Sigmoid colon (tissue), 7 donors: ENCODE measurements around the gene IL9R. TPM values are rescaled to one million over a fixed set of nuclear protein-coding genes. Genes with fewer than 3 reads are reported as not detected.

Experiments used
- DNase-seq: peaks from one replicate; pipeline ENCODE4 v3.0.0-alpha.2; 2019
- H3K27ac ChIP-seq, 4 donors: fragments of 200-600 bp; sonication (generic); one replicate each; pipeline ENCODE4 v1.5.1; 2016 to 2019; ENCODE audit warnings: mild to moderate bottlenecking in 1 of 4
- H3K27me3 ChIP-seq, 3 donors: fragments of 200-600 bp; sonication (generic); one replicate each; pipeline ENCODE4 v1.5.1; 2019; ENCODE audit warnings: mild to moderate bottlenecking in 1 of 3
- H3K36me3 ChIP-seq, 4 donors: fragments of 200-600 bp; sonication (generic); one replicate each; pipeline ENCODE4 v1.5.1; 2016 to 2019
- H3K4me1 ChIP-seq, 4 donors: fragments of 200-600 bp; sonication (generic); one replicate each; pipeline ENCODE4 v1.5.1; 2017 to 2019
- H3K4me3 ChIP-seq, 4 donors: fragments of 200-600 bp; sonication (generic); one replicate each; pipeline ENCODE4 v1.5.1; 2017 to 2019; ENCODE audit warnings: mild to moderate bottlenecking in 2 of 4, moderate library complexity in 1 of 4
- H3K9me3 ChIP-seq, 4 donors: fragments of 200-600 bp in 3 of 4; sonication (generic) in 3 of 4; one replicate each; pipeline versions ENCODE4 v1.5.1 to v1.6.1; 2013 to 2019
- CTCF ChIP-seq, 4 experiments: fragments of 450-650 bp in 3 of 4; fragments of 200-600 bp in 1 of 4; IDR thresholded peaks; one replicate each; pipeline ENCODE4 v1.5.1; 2016 to 2019; ENCODE audit warnings: antibody characterized with exemption in 4 of 4, mild to moderate bottlenecking in 3 of 4, moderate library complexity in 2 of 4
- EP300 ChIP-seq, 4 donors: sonication (generic); formaldehyde crosslinking; IDR thresholded peaks; one replicate each; pipeline ENCODE4 v1.6.1; 2017; ENCODE audit warnings: antibody characterized with exemption in 4 of 4
- POLR2A ChIP-seq, 2 donors: fragments of 450-650 bp; IDR thresholded peaks; one replicate each; pipeline ENCODE4 v1.6.1; 2016; ENCODE audit warnings: antibody characterized with exemption in 2 of 2, mild to moderate bottlenecking in 2 of 2, moderate library complexity in 2 of 2
- POLR2AphosphoS5 ChIP-seq, 4 donors: sonication (generic); formaldehyde crosslinking; IDR thresholded peaks; one replicate each; pipeline ENCODE4 v1.6.1; 2017; ENCODE audit warnings: antibody characterized with exemption in 4 of 4
- WGBS, 2 donors: extraction: QIAGEN DNeasy Blood & Tissue Kit; methylation state at CpG; one replicate each; pipeline ENCODE4 v1.1.7; 2013; 5-methylcytosine and 5-hydroxymethylcytosine counted together
- intact Hi-C: fragments of 100-400 bp; cut with DNase I; formaldehyde crosslinking; loops from one replicate; pipeline ENCODE4 v1.15.1; 2023
- polyA plus RNA-seq, 3 donors: library from polyadenylated mRNA; stranded (reverse); fragments of 200-250 nt; gene quantifications; one replicate each; pipeline ENCODE4 v1.2.3, GENCODE V29; 2013
- total RNA-seq, 4 donors: library from RNA; depleted of rRNA; stranded (reverse); fragments of >200 nt; gene quantifications; one replicate each; pipeline ENCODE4 v1.1.0, GENCODE V29; 2016
- donor health status: healthy with polysubstance abuse.
- donor health status: Bipolar disorder and iron deficiency.
- donor health status: healthy.

IL9R gene
- total and polyA plus RNA-seq, 7 donors, result 0.16 to 1.1 TPM; not detected in 5

GRCh38 chrX:155956099-155956498 is 41.4 kb upstream of the IL9R start:
- H3K4me1 ChIP-seq, result no peaks in the 10 kb centered on the region
- no peaks in the 10 kb centered on the region for H3K27me3 ChIP-seq
- DNase-seq, result no peak
- H3K9me3 ChIP-seq, result no peaks in the 10 kb centered on the region
- H3K4me3 ChIP-seq, result no peak overlapping the region
- intact Hi-C loops, result no loop called here
- 84 to 87% methylated on average over 9 of the region's 9 CpGs for WGBS, 2 donors
- TF ChIP-seq EP300 (IDR thresholded peaks at IDR 0.05) (no peak), CTCF (IDR thresholded peaks at IDR 0.05) (no peak), POLR2A (IDR thresholded peaks at IDR 0.05) (no peak), POLR2AphosphoS5 (IDR thresholded peaks at IDR 0.05) (no peak)
- no peak overlapping the region for H3K27ac ChIP-seq
- no peaks in the 10 kb centered on the region for H3K36me3 ChIP-seq

GRCh38 chrX:155956649-155957048 is 40.8 kb upstream of the IL9R start:
- Histone ChIP-seq H3K36me3 (no peaks in the 10 kb centered on the region), H3K27ac (no peak overlapping the region), H3K27me3 (no peaks in the 10 kb centered on the region), H3K4me1 (no peaks in the 10 kb centered on the region), H3K9me3 (no peaks in the 10 kb centered on the region), H3K4me3 (no peak overlapping the region)
- DNase-seq, result no peak
- intact Hi-C loops, result no loop called here
- TF ChIP-seq CTCF (IDR thresholded peaks at IDR 0.05), result no peak
- TF ChIP-seq POLR2AphosphoS5 (IDR thresholded peaks at IDR 0.05), result no peak
- no peak for TF ChIP-seq EP300 (IDR thresholded peaks at IDR 0.05)
- no peak for TF ChIP-seq POLR2A (IDR thresholded peaks at IDR 0.05)
- 40 to 67% methylated on average over 3 of the region's 3 CpGs for WGBS, 2 donors

GRCh38 chrX:155957843-155958242 is 39.7 kb upstream of the IL9R start:
- H3K27me3 ChIP-seq, result no peaks in the 10 kb centered on the region
- no peak overlapping the region for H3K4me3 ChIP-seq
- intact Hi-C loops, result no loop called here
- TF ChIP-seq CTCF (IDR thresholded peaks at IDR 0.05), result no peak
- DNase-seq, result no peak
- no peak overlapping the region for H3K27ac ChIP-seq
- H3K36me3 ChIP-seq, result no peaks in the 10 kb centered on the region
- WGBS, 2 donors, result 62 to 69% methylated on average over 7 of the region's 7 CpGs
- H3K9me3 ChIP-seq, result no peaks in the 10 kb centered on the region
- H3K4me1 ChIP-seq, result no peaks in the 10 kb centered on the region

- peaks cover 0 to 6% (median 0%) of the 10 kb centered on the region in 4 donors for H3K9me3 ChIP-seq
- no peaks in the 10 kb centered on the region for H3K27me3 ChIP-seq
- no peak for DNase-seq
- intact Hi-C loops, result no loop called here
- TF ChIP-seq CTCF (IDR thresholded peaks at IDR 0.05) (no peak), EP300 (IDR thresholded peaks at IDR 0.05) (no peak), POLR2A (IDR thresholded peaks at IDR 0.05) (no peak), POLR2AphosphoS5 (IDR thresholded peaks at IDR 0.05) (no peak)
- H3K36me3 ChIP-seq, result no peaks in the 10 kb centered on the region
- H3K27ac ChIP-seq, result no peak overlapping the region
- 72 to 73% methylated on average over 5 of the region's 5 CpGs for WGBS, 2 donors
- no peaks in the 10 kb centered on the region for H3K4me1 ChIP-seq
- no peak overlapping the region for H3K4me3 ChIP-seq
Measured at GRCh38 chrX:155959018-155959587, 38.4 kb upstream of the IL9R start.

- Histone ChIP-seq H3K27me3 (no peaks in the 10 kb centered on the region), H3K9me3 (peaks cover 0 to 8% (median 0%) of the 10 kb centered on the region in 4 donors), H3K4me1 (no peaks in the 10 kb centered on the region), H3K36me3 (no peaks in the 10 kb centered on the region), H3K4me3 (no peak overlapping the region), H3K27ac (no peak overlapping the region)
- TF ChIP-seq EP300 (IDR thresholded peaks at IDR 0.05) (no peak), POLR2AphosphoS5 (IDR thresholded peaks at IDR 0.05) (no peak), POLR2A (IDR thresholded peaks at IDR 0.05) (no peak), CTCF (IDR thresholded peaks at IDR 0.05) (no peak)
- intact Hi-C loops, result no loop called here
- no peak for DNase-seq
- WGBS, 2 donors, result 49 to 58% methylated on average over 1 of the region's 1 CpG
Measured at GRCh38 chrX:155962906-155963305, 34.6 kb upstream of the IL9R start.
